MM.1S (cell line): ENCODE data around the gene CPA5.

Experiments
- DNase-seq: peaks from one replicate; pipeline ENCODE4 v3.0.0-alpha.2; 2015
- H2AFZ ChIP-seq: fragments of 300-600 bp; sonication (generic); 2 replicates; pipeline ENCODE4 v1.6.0; 2016; ENCODE audit warnings: antibody characterized with exemption, low read length
- H3F3A ChIP-seq: fragments of 300-600 bp; sonication (generic); 2 replicates; pipeline ENCODE4 v1.6.1; 2016; ENCODE audit warnings: mild to moderate bottlenecking, antibody characterized with exemption, low read length, moderate library complexity, mixed read lengths; ENCODE audit not compliant: insufficient read depth
- H3K27ac ChIP-seq: fragments of 300-600 bp; sonication (generic); 2 replicates; pipeline ENCODE4 v1.5.1; 2016; ENCODE audit warnings: mild to moderate bottlenecking, low read length
- H3K27me3 ChIP-seq: fragments of 300-600 bp; sonication (generic); replicated peaks from 2 replicates; pipeline ENCODE4 v1.6.0; 2016; ENCODE audit warnings: low read length; ENCODE audit not compliant: insufficient read depth
- H3K36me3 ChIP-seq: fragments of 300-600 bp; sonication (generic); replicated peaks from 2 replicates; pipeline ENCODE4 v1.6.1; 2016; ENCODE audit warnings: mild to moderate bottlenecking, low read length, mixed read lengths; ENCODE audit not compliant: insufficient read depth
- H3K4me1 ChIP-seq: fragments of 300-600 bp; sonication (generic); 2 replicates; pipeline ENCODE4 v1.6.1; 2016; ENCODE audit warnings: low read length, mixed read lengths
- H3K4me2 ChIP-seq: fragments of 300-600 bp; sonication (generic); 2 replicates; pipeline ENCODE4 v1.6.0; 2016; ENCODE audit warnings: low read depth, low read length
- H3K4me3 ChIP-seq: fragments of 300-600 bp; sonication (generic); 2 replicates; pipeline ENCODE4 v1.5.1; 2016; ENCODE audit warnings: low read length, mixed read lengths
- H3K79me2 ChIP-seq: fragments of 300-600 bp; sonication (generic); 2 replicates; pipeline ENCODE4 v1.6.1; 2016; ENCODE audit warnings: mixed run types, low read length, mixed read lengths
- H3K9ac ChIP-seq: fragments of 300-600 bp; sonication (generic); 2 replicates; pipeline ENCODE4 v1.6.1; 2016; ENCODE audit warnings: low read length, mixed read lengths
- H3K9me2 ChIP-seq: fragments of 300-600 bp; sonication (generic); replicated peaks from 2 replicates; pipeline ENCODE4 v1.6.1; 2016; ENCODE audit warnings: mild to moderate bottlenecking, low read length, mixed read lengths; ENCODE audit not compliant: insufficient read depth
- H3K9me3 ChIP-seq: fragments of 300-600 bp; sonication (generic); replicated peaks from 2 replicates; pipeline ENCODE4 v1.6.1; 2016; ENCODE audit warnings: mild to moderate bottlenecking, low read length, mixed read lengths; ENCODE audit not compliant: insufficient read depth
- H4K20me1 ChIP-seq: fragments of 300-600 bp; sonication (generic); 2 replicates; pipeline ENCODE4 v1.6.1; 2016; ENCODE audit warnings: mild to moderate bottlenecking, low read length, moderate library complexity, mixed read lengths; ENCODE audit not compliant: insufficient read depth
- EZH2 ChIP-seq: fragments of 300-600 bp; sonication (generic); optimal IDR thresholded peaks from 2 replicates; pipeline ENCODE3; 2017; ENCODE audit warnings: low read depth, mild to moderate bottlenecking, antibody characterized with exemption, low read length, mixed read lengths
- EZH2phosphoT487 ChIP-seq: fragments of 300-600 bp; sonication (generic); IDR thresholded peaks from 2 replicates; pipeline ENCODE4 v1.6.1; 2018; ENCODE audit warnings: antibody characterized with exemption, low read length
- TF ChIP-seq, protein P1 (sequence below): fragments of 300-600 bp; sonication (generic); IDR thresholded peaks from 2 replicates; pipeline ENCODE4 v1.5.1; 2016; ENCODE audit warnings: antibody characterized with exemption, low read length, mixed read lengths

The CPA5 gene

DNA sequence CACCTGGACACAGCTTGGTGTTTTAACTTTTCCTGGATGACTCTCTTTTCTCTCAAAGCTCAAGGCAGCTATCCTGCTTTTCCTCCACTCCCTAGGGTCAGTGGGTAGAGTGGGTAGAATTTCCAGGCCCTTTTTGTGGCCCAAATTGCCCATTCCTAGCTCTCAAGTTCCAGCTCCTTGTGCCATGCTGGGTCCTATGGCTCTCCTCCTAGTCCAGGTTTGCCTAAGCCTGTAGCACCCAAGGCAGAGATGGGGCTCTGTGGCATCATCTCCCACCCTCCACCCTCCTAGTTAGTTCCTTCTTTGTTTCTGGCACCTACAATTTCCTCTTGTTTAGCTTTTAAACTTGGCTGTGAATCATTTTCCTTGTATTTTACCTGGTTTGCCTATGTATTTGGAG, 42.0 kb upstream of the CPA5 start:
- TF ChIP-seq EZH2phosphoT487 (no peak), EZH2 (no peak)
- TF ChIP-seq, protein P1, sequence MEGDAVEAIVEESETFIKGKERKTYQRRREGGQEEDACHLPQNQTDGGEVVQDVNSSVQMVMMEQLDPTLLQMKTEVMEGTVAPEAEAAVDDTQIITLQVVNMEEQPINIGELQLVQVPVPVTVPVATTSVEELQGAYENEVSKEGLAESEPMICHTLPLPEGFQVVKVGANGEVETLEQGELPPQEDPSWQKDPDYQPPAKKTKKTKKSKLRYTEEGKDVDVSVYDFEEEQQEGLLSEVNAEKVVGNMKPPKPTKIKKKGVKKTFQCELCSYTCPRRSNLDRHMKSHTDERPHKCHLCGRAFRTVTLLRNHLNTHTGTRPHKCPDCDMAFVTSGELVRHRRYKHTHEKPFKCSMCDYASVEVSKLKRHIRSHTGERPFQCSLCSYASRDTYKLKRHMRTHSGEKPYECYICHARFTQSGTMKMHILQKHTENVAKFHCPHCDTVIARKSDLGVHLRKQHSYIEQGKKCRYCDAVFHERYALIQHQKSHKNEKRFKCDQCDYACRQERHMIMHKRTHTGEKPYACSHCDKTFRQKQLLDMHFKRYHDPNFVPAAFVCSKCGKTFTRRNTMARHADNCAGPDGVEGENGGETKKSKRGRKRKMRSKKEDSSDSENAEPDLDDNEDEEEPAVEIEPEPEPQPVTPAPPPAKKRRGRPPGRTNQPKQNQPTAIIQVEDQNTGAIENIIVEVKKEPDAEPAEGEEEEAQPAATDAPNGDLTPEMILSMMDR = no peak

GRCh38 chr7:130303127-130303526, 41.5 kb upstream of the CPA5 start:
- no peaks in the 10 kb centered on the region for H3F3A ChIP-seq
- no peaks in the 10 kb centered on the region for H3K27me3 ChIP-seq
- TF ChIP-seq, protein P1 = no peak
- TF ChIP-seq EZH2 (no peak), EZH2phosphoT487 (no peak)
- no peak overlapping the region for H2AFZ ChIP-seq
- no peak overlapping the region for H3K4me2 ChIP-seq
- H3K9ac ChIP-seq = no peak overlapping the region
- no peak overlapping the region for H3K4me3 ChIP-seq
- no peak for DNase-seq
- H4K20me1 ChIP-seq = no peaks in the 10 kb centered on the region
- no peaks in the 10 kb centered on the region for H3K79me2 ChIP-seq
- no peak overlapping the region for H3K27ac ChIP-seq
- H3K9me3 ChIP-seq = no peaks in the 10 kb centered on the region
- H3K36me3 ChIP-seq = no peaks in the 10 kb centered on the region
- H3K4me1 ChIP-seq = no peaks in the 10 kb centered on the region
- no peaks in the 10 kb centered on the region for H3K9me2 ChIP-seq

More for the DNA sequence above, 42.0 kb upstream of the CPA5 start:
- H3K4me1 ChIP-seq = no peaks in the 10 kb centered on the region
- H3K9me2 ChIP-seq = no peaks in the 10 kb centered on the region
- H3K79me2 ChIP-seq = no peaks in the 10 kb centered on the region
- H3K27ac ChIP-seq = no peak overlapping the region
- H3K9me3 ChIP-seq = no peaks in the 10 kb centered on the region
- no peaks in the 10 kb centered on the region for H3K36me3 ChIP-seq
- no peaks in the 10 kb centered on the region for H4K20me1 ChIP-seq
- H3K4me3 ChIP-seq = no peak overlapping the region
- DNase-seq = no peak
- no peak overlapping the region for H2AFZ ChIP-seq
- no peaks in the 10 kb centered on the region for H3F3A ChIP-seq
- no peaks in the 10 kb centered on the region for H3K27me3 ChIP-seq
- no peak overlapping the region for H3K4me2 ChIP-seq
- H3K9ac ChIP-seq = no peak overlapping the region

DNA sequence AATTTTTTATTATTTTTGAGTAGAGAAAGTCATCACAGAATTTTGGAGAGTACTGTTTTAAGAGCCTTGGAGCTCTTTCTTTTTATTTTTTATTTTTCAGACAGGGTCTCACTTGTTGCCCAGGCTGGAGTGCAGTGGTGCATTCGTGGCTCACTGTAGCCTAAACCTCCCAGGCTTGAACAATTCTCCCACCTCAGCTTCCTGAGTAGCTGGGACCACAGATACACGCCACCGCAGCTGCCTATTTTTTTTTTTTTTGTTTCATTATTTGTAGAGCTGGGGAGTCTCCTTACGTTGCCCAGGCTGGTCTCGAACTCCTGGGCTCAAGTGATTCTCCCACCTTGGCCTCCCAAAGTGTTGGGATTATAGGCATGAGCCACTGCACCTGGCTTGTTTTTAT, 41.1 kb upstream of the CPA5 start:
- Histone ChIP-seq H3K9me3 (no peaks in the 10 kb centered on the region), H3K4me3 (no peak overlapping the region), H3K36me3 (no peaks in the 10 kb centered on the region), H3K27ac (no peak overlapping the region), H3K79me2 (no peaks in the 10 kb centered on the region), H4K20me1 (no peaks in the 10 kb centered on the region), H3K27me3 (no peaks in the 10 kb centered on the region), H3F3A (no peaks in the 10 kb centered on the region), H3K9me2 (no peaks in the 10 kb centered on the region), H2AFZ (no peak overlapping the region), H3K4me2 (no peak overlapping the region), H3K9ac (no peak overlapping the region), H3K4me1 (no peaks in the 10 kb centered on the region)
- no peak for DNase-seq
- TF ChIP-seq, protein P1 = no peak
- TF ChIP-seq EZH2 (no peak), EZH2phosphoT487 (no peak)

DNA sequence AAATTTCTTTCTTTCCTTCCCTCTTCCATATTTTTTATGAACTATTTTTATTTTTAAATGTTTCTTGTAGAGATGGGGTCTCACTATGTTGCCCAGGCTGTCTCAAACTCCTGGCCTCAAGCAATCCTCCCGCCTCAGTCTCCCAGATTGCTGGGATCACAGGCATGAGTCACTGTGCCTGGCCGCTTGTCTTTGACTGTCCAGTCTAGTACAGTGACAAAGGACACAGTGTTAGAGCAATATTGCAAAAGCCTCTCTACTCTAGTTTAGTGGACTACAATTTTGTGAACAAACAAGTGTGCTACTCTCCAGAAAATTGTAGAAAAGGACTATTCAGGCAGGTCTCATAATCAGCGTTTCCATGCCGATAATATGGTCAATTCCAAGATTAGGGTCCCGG, 40.6 kb upstream of the CPA5 start:
- H3K9me2 ChIP-seq = no peaks in the 10 kb centered on the region
- H3K9me3 ChIP-seq = no peaks in the 10 kb centered on the region
- H3F3A ChIP-seq = no peaks in the 10 kb centered on the region
- no peak for TF ChIP-seq EZH2phosphoT487
- TF ChIP-seq EZH2 = no peak
- TF ChIP-seq, protein P1 = no peak
- no peaks in the 10 kb centered on the region for H3K36me3 ChIP-seq
- no peaks in the 10 kb centered on the region for H3K27me3 ChIP-seq
- no peak for DNase-seq
- H3K27ac ChIP-seq = no peak overlapping the region
- no peak overlapping the region for H3K9ac ChIP-seq
- H3K4me1 ChIP-seq = no peaks in the 10 kb centered on the region
- H3K79me2 ChIP-seq = no peaks in the 10 kb centered on the region
- no peak overlapping the region for H3K4me3 ChIP-seq
- H4K20me1 ChIP-seq = no peaks in the 10 kb centered on the region
- H2AFZ ChIP-seq = no peak overlapping the region
- H3K4me2 ChIP-seq = no peak overlapping the region
